Posterior cingulate gyrus (tissue), 11 donors: ENCODE results near the gene JARID2.

Source experiments
- DNase-seq, 10 donors: peaks; one replicate each; pipeline versions ENCODE4 v3.0.0 to v3.0.0-alpha.2; 2020 to 2021; ENCODE audit warnings: mixed read lengths in 3 of 10
- intact Hi-C: fragments of 100-400 bp; cut with DNase I; formaldehyde crosslinking; loops from one replicate; pipeline ENCODE4 v1.15.1; 2023

JARID2 gene

DNA sequence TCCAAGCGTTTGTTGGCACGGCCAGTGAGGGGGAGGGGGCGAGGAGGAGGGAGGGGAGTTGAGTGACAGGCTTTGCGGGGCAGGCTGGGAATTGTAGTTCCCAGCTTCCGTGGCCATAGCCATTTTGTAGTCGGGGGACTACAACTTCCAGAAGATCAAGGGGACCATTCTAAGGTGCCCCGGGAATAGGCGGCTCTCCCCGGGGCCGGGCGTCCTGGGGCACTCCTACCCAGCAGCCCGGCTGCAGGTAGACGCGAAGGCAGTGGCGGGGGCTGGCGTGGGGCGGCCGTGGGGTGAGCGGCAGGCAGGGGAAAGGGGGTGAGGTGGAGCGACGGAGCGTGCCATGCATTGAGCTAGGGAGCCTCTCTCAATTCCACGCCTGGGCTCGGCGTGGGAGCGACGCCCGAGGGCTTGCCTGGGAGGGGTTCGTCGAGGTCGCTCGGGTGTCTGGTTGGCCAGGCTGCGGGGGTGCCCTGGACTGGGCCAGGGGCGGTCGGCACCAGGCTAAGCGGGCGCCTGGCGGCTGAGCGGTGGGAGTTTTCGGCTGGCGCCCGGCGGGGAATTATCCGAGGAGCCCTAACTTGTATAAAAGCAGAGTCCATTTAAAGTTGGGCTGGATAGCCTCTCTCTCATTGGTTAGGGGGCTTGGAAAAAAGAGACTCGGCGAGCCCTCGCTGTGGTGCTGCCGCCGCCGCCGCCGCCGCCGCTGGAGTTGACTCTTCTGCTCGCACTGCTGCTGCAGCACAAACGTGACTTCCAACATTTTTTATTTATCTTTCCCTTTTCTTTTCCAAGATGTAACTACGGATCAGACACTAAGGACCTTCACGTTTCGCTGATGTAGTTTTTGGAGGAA, at the start of gene JARID2:
JARID2 (plus strand) TSS at position 709 of the 856 bp plus-strand sequence. CDS start 471 bp downstream, outside the sequence.
- intact Hi-C loops = loop anchor here (2.0 kb wide), 1 partner anchor 1035 kb away; no protein-coding TSS in a partner anchor
- DNase-seq = peak; percentile 95 to 99 (median 97)

DNA sequence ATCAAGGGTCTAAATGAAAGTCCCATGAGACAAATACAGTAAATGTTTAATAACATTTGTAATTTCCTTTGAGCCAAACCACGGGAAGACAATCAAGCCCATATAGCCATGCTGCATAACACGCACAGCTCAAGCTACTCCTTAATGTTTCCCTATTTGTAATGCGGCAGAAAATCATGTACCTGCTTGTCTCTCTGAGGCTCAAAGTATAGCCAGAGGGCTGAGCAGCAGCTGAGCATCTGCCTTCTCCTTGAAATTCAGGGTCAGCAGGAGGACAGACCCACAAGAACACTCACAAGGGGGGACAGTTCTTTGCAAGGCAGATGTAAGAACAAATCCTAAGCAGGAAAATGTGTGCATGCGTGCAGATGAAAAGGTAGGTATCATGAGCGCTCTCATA, 45.8 kb upstream of the JARID2 start:
- peak in 1 of 10 donors; percentile 43 for DNase-seq
- intact Hi-C loops = no loop called here

DNA sequence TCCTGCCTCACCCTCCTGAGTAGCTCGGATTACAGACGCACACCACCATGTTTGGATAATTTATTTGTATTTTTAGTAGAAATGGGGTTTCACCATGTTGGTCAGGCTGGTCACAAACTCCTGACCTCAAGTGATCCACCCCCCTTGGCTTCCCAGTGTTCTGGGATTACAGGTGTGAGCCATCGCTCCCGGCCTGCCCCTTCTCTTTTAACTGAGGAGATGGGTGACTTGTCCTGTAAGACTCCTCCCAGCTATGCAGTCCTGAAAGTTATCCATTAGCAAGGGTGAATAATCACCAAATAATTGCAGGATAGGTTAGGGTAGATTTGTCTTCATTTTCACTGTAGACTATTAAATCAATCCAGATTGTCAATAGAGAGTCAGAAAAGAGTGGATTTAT, 40.5 kb upstream of the JARID2 start:
- peak in 2 of 10 donors; percentile 18 to 30 for DNase-seq
- intact Hi-C loops = no loop called here

GRCh38 chr6:15206887-15207286, 39.0 kb upstream of the JARID2 start:
- intact Hi-C loops = no loop called here
- DNase-seq = no peak

- intact Hi-C loops = no loop called here
- peak in 1 of 10 donors; percentile 44 for DNase-seq
Measured at GRCh38 chr6:15207923-15208322, 37.9 kb upstream of the JARID2 start.

GRCh38 chr6:15213838-15214400, 31.9 kb upstream of the JARID2 start:
- intact Hi-C loops = loop anchor here (5.0 kb wide), 1 partner anchor 907 kb away; no protein-coding TSS in a partner anchor
- DNase-seq = no peak

- intact Hi-C loops = no loop called here
- DNase-seq = no peak
Measured at GRCh38 chr6:15218401-15218800, 27.5 kb upstream of the JARID2 start.

- intact Hi-C loops = no loop called here
- DNase-seq = no peak
Measured at GRCh38 chr6:15220062-15220461, 25.8 kb upstream of the JARID2 start.

GRCh38 chr6:15227827-15228318, 18.0 kb upstream of the JARID2 start:
- intact Hi-C loops = no loop called here
- DNase-seq = no peak

DNA sequence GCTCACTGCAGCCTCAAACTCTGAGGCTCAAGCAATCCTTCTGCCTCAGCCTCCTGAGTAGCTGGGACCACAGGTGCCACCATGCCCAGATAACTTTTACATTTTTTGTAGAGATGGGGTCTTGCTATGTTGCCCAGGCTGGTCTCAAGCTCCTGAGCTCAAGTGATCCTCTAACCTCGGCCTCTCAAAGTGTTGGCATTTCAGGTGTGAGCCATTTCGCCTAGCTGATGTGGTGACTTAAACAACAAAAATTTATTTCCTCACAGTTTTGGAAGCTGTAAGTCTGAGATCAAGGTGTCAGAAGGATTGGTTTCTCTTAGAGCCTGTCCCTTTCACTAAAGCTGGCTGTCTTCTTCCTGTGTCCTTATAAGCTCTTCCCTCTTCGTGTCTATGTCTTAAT, 15.0 kb upstream of the JARID2 start:
- no peak for DNase-seq
- intact Hi-C loops = no loop called here

DNA sequence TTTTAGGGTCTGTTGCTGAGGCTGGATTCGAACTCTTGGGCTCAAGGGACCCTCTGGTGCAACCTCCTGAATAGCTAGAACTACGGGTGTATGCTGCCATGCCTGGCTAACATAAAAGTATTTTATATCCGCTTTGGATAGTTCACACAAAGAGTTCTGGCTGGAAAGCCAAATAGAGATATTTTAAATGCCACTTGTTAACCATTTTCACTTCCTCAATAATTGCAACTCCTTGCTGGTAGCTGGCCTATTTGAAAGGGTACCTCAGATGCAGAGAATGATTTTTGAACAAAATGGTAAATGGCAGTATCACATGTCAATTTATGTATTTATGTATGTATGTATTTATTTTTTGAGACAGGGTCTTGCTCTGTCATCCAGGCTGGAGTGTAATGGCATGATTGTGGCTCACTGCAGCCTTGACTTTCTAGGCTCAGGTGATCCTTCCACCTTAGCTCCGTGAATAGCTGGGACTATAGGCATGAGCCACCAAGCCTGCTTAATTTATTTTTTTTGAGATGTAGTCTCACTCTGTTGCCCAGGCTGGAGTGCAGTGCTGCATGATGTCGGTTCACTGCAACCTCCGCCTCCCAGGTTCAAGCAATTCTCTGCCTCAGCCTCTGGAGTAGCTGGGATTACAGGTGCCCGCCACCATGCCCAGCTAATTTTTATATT, 12.9 kb upstream of the JARID2 start:
- no peak for DNase-seq
- intact Hi-C loops = no loop called here

GRCh38 chr6:15234068-15234758, 11.7 kb upstream of the JARID2 start:
- DNase-seq = no peak
- intact Hi-C loops = no loop called here

DNA sequence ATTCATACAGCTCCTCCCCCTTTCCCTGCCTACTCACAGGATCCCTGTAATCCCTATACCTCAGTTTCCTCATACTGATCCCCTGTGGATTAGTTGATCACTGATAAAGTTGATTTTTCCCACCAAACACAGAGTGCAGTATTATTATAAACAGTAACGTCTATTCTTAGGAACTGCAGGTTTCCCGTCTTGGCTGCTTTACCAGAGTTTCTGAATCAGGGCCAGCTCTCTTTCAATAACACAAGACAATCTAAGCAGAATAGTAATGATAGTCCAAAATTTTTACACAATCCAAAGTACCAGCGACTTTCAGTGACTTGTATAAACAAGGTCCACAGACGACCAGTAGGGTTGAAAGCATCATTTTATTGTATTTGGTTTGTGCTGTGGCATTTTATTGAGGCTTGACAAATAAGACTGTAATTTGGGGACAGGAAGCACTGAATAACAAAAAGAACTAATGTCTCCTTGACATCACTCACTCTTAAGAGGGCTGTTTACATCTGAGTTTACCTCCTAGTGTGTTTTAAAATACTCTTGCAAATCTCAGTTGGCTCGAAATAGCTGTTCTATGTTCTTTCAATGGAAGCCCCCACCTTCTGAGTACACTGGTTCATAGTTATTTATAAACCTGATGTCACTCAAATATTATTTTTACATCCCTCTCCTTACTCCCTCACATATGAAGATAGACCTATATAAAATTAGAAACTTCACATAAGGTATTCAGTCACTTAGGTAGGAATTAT, 6.1 kb upstream of the JARID2 start:
- no peak for DNase-seq
- intact Hi-C loops = no loop called here

DNA sequence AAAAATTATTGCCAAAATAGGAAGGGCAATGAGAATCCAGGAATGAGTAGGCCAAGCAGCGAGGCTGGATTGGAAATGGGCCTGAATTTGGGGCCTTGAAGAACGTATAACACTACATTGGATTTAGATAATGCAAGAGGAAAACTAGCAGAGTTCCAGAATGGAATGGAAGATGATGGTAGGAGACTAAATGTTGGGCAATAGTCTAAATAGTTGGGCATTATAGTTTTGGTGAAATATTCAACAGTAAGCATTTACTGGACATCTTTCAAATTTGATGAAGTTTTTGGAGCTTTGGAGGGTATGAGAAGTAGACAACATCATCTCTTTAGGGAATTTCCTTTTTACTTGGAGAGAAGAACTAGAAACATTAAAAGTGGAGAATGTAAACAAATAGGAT, 3.4 kb upstream of the JARID2 start:
- intact Hi-C loops = no loop called here
- DNase-seq = no peak

GRCh38 chr6:15242937-15243614, 2.8 kb upstream of the JARID2 start:
- DNase-seq = no peak
- intact Hi-C loops = no loop called here

- no peak for DNase-seq
- intact Hi-C loops = loop anchor here (2.0 kb wide), 1 partner anchor 1033 kb away; no protein-coding TSS in a partner anchor
Measured at GRCh38 chr6:15243910-15244619, 1.8 kb upstream of the JARID2 start.

DNA sequence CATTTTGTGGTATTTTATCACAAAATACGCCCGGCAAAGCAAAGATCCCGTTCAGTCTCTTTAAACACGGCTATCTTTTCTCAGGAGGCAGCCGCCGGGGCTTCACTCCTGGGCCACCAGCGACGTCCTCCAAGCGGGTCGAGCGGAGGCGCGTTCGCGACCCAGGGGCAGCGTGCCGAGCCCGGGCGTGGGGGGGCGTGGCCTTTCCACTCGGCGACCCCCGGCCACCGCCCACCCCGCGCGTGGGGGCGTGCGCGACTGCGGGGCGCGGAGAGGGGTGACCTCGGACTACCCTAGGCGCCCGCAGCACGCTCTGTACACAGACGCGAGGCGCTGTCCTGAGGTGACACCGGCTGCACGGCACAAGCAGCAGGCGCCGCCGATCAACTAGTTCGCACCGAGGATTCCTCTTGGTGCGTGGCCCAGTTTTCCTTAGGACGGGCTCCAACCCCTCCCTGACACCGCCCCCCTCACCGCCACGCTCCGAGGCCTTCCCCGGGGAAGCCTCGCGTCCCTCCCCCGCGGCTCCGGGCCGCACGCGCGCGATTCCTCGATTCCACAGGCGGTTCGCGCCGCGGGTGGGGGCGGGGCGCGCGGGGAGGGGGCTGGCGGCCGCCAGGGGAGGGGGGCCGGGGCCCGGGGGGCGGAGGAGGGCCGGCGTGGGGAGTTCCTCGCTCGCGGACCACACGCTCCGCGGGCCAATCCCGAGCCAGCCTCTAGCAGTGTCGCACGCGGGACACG, 1.1 kb upstream of the JARID2 start:
- intact Hi-C loops = loop anchor here (2.0 kb wide), 1 partner anchor 1034 kb away; no protein-coding TSS in a partner anchor
- peak; percentile 57 to 95 (median 72) for DNase-seq

GRCh38 chr6:15246217-15246665, 372 bp downstream of the JARID2 start:
- intact Hi-C loops = no loop called here
- no peak for DNase-seq
